Fibroblast of lung (primary cell): ENCODE results near the gene C9orf50. TPM values are rescaled to one million over a fixed set of nuclear protein-coding genes. Genes with fewer than 3 reads are reported as not detected.
"Not testable (repeated sequence)": the region's sequence is repeated elsewhere in the genome, so short reads cannot be mapped to it uniquely, and the experiment has no call there.

Experiments used
- DNase-seq, 2 donors: peaks; one replicate each; pipeline versions ENCODE4 v3.0.0 to v3.0.0-alpha.2; 2010; ENCODE audit warnings: low read depth in 2 of 2
- H2AFZ ChIP-seq: 2 replicates; pipeline ENCODE4 v1.5.1; 2012; ENCODE audit warnings: low read length, control low read depth, inconsistent platforms
- H3K27ac ChIP-seq: 2 replicates; pipeline ENCODE4 v1.5.1; 2011; ENCODE audit warnings: low read length, control low read depth; ENCODE audit not compliant: insufficient read depth
- H3K27me3 ChIP-seq: 2 replicates; pipeline ENCODE4 v1.5.1; 2011; ENCODE audit warnings: mild to moderate bottlenecking, low read length; ENCODE audit not compliant: control insufficient read depth, insufficient read depth
- H3K36me3 ChIP-seq: 2 replicates; pipeline ENCODE4 v1.5.1; 2011; ENCODE audit warnings: low read length; ENCODE audit not compliant: control insufficient read depth, insufficient read depth
- H3K4me1 ChIP-seq: 2 replicates; pipeline ENCODE4 v1.5.1; 2011; ENCODE audit warnings: low read length; ENCODE audit not compliant: control insufficient read depth, insufficient read depth; ENCODE audit errors: extremely low read depth
- H3K4me2 ChIP-seq: 2 replicates; pipeline ENCODE4 v1.5.1; 2011; ENCODE audit warnings: low read length, control low read depth; ENCODE audit not compliant: insufficient read depth; ENCODE audit errors: extremely low read depth
- H3K4me3 ChIP-seq, 4 experiments: fragments of 200-600 bp in 1 of 4; sonication (generic) in 1 of 4; replicated peaks in 1 of 4; 2 replicates each; pipeline ENCODE4 v1.5.1; 2011 to 2016; ENCODE audit warnings: low read length in 4 of 4, low read depth in 3 of 4, mild to moderate bottlenecking in 3 of 4, control low read depth in 2 of 4, inconsistent platforms in 1 of 4, mixed read lengths in 1 of 4; ENCODE audit not compliant: insufficient read depth in 1 of 4; ENCODE audit errors: control extremely low read depth in 1 of 4
- H3K79me2 ChIP-seq: 2 replicates; pipeline ENCODE4 v1.5.1; 2012; ENCODE audit warnings: mild to moderate bottlenecking, low read length, inconsistent platforms; ENCODE audit not compliant: control insufficient read depth, insufficient read depth
- H3K9ac ChIP-seq: 2 replicates; pipeline ENCODE4 v1.5.1; 2011; ENCODE audit warnings: mild to moderate bottlenecking, low read length, control low read depth; ENCODE audit not compliant: insufficient read depth
- H3K9me3 ChIP-seq: 2 replicates; pipeline ENCODE4 v1.5.1; 2012; ENCODE audit warnings: low read depth, low read length; ENCODE audit not compliant: control insufficient read depth, insufficient read depth
- H4K20me1 ChIP-seq: 2 replicates; pipeline ENCODE4 v1.5.1; 2011; ENCODE audit warnings: low read length; ENCODE audit not compliant: control insufficient read depth, insufficient read depth; ENCODE audit errors: extremely low read depth
- EZH2 ChIP-seq: IDR thresholded peaks from 2 replicates; pipeline ENCODE4 v1.5.1; 2012; ENCODE audit warnings: low read length, control low read depth, mild to moderate bottlenecking; ENCODE audit errors: missing control alignments
- polyA plus RNA-seq, 2 donors: library from polyadenylated mRNA; depleted of rRNA in 1 of 2; stranded (reverse) in 1 of 2; unstranded in 1 of 2; fragments of >200 nt; gene quantifications; 2 replicates each; pipeline ENCODE4 v1.2.1, GENCODE V29; 2011 to 2012; ENCODE audit warnings: missing spikeins in 1 of 2
- total RNA-seq: library from RNA; depleted of rRNA; stranded (reverse); fragments of >200 nt; gene quantifications from 2 replicates; pipeline ENCODE4 v1.2.1, GENCODE V29; 2014
- TF ChIP-seq, protein P1 (sequence below), 2 donors: IDR thresholded peaks in 1 of 2; conservative IDR thresholded peaks in 1 of 2; 1 replicate in 1 of 2; 2 replicates in 1 of 2; pipeline ENCODE4 v1.5.1; 2011 to 2012; ENCODE audit warnings: low read length in 2 of 2, control low read depth in 1 of 2, inconsistent platforms in 1 of 2, low read depth in 1 of 2, mild to moderate bottlenecking in 1 of 2

C9orf50 gene
- total and polyA plus RNA-seq, 2 donors (not counting 1 experiment from before 2014, with no cell fraction given): 0.16 to 0.17 TPM

GRCh38 chr9:129665814-129666520 is 45.1 kb upstream of the C9orf50 start:
- Histone ChIP-seq H4K20me1 (no peaks in the 10 kb centered on the region), H3K36me3 (no peaks in the 10 kb centered on the region), H3K79me2 (no peaks in the 10 kb centered on the region), H3K27me3 (no peaks in the 10 kb centered on the region), H3K9me3 (no peaks in the 10 kb centered on the region), H3K9ac (peak overlapping the region; percentile 46), H3K27ac (no peak overlapping the region), H3K4me1 (no peaks in the 10 kb centered on the region), H3K4me3 (peak overlapping the region in 2 of 4 experiments; percentile 43 to 64), H3K4me2 (no peak overlapping the region), H2AFZ (peak overlapping the region; percentile 17)
- TF ChIP-seq EZH2: no peak
- TF ChIP-seq, protein P1, sequence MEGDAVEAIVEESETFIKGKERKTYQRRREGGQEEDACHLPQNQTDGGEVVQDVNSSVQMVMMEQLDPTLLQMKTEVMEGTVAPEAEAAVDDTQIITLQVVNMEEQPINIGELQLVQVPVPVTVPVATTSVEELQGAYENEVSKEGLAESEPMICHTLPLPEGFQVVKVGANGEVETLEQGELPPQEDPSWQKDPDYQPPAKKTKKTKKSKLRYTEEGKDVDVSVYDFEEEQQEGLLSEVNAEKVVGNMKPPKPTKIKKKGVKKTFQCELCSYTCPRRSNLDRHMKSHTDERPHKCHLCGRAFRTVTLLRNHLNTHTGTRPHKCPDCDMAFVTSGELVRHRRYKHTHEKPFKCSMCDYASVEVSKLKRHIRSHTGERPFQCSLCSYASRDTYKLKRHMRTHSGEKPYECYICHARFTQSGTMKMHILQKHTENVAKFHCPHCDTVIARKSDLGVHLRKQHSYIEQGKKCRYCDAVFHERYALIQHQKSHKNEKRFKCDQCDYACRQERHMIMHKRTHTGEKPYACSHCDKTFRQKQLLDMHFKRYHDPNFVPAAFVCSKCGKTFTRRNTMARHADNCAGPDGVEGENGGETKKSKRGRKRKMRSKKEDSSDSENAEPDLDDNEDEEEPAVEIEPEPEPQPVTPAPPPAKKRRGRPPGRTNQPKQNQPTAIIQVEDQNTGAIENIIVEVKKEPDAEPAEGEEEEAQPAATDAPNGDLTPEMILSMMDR (conservative IDR thresholded peaks at IDR 0.05 in 1 of 2, IDR thresholded peaks at IDR 0.05 in 1 of 2; ENCODE audit: low read depth in 1 of 2, low read length in 2 of 2): no peak
- no peak for DNase-seq

DNA sequence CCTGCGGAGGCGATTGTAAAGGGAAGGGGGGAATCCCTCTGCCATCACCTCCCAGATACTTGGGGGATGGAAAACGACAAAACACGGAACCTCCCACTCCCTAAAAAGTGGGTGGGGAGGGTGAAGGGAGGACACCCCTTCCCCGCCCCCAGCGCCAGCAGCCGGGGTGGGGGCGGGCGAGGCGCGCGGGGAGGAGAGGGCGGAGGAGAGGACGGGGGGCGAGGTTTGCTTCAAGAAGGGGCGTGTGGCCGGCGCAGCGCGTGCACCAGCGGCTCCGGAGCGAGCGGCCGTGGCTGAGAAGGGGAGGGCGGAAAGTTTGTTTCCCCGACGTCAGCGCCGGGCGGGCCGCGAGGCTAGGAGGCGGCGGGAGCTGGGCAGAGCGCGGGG is 44.5 kb upstream of the C9orf50 start, which contains the start of gene PRRX2:
Gene PRRX2, plus strand, starts transcription at position 259 of the 387 bp plus-strand sequence. CDS start 221 bp downstream, outside the sequence.
- no peaks in the 10 kb centered on the region for H3K79me2 ChIP-seq
- peak within 1 kb of the TSS; percentile 46 for H3K9ac ChIP-seq
- peak within 1 kb of the TSS; percentile 44 for H3K4me2 ChIP-seq
- peak within 1 kb of the TSS; percentile 36 for H2AFZ ChIP-seq
- peak in 1 of 2 donors; percentile 63 for DNase-seq
- H3K9me3 ChIP-seq: no peaks in the 10 kb centered on the region
- H3K27ac ChIP-seq: no peak within 1 kb of the TSS
- H3K27me3 ChIP-seq: no peaks in the 10 kb centered on the region
- peak; percentile 65 for TF ChIP-seq EZH2
- TF ChIP-seq, protein P1 (conservative IDR thresholded peaks at IDR 0.05 in 1 of 2, IDR thresholded peaks at IDR 0.05 in 1 of 2; ENCODE audit: low read depth in 1 of 2, low read length in 2 of 2): no peak
- no peaks in the 10 kb centered on the region for H3K4me1 ChIP-seq
- no peaks in the 10 kb centered on the region for H4K20me1 ChIP-seq
- H3K36me3 ChIP-seq: no peaks in the 10 kb centered on the region
- H3K4me3 ChIP-seq: peak within 1 kb of the TSS in 3 of 4 experiments; percentile 43 to 64 (median 46)

DNA sequence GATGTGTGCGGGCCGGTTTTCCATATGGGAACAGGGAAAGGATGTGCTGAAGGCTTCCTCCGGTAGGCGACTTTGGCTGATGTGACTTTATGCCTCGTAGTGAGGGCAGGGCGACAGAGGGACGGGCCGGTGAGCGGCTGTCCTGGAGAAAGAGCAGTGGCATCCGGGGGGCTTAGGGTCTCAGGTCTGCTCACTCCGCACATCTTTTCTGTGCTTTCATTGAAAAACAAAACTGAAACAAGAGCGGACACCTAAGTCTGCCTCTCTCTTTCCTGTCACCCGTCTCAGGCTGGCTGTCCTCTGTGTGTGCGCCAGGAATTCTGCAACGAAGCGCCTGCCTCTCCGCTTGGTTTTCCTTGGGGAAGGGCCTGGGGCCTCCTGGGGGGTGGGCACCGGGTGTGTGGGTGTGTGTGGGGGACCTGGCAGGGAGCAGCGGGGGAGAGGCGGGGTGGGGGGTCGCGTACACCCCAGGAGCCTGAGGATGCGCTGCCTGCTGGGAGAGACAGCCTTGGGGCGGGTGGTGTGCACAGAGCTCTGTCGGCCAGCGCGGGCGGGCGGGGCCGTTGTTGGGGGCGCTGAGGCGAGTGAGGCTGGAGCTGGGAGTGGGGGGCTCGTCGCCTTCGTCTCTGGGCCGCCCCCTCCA is 44.0 kb upstream of the C9orf50 start:
- Histone ChIP-seq H3K9me3 (no peaks in the 10 kb centered on the region), H3K9ac (no peak overlapping the region), H3K27ac (no peak overlapping the region), H4K20me1 (no peaks in the 10 kb centered on the region), H3K4me2 (peak overlapping the region; percentile 44), H2AFZ (peak overlapping the region; percentile 36), H3K4me1 (no peaks in the 10 kb centered on the region), H3K79me2 (no peaks in the 10 kb centered on the region), H3K27me3 (no peaks in the 10 kb centered on the region), H3K36me3 (no peaks in the 10 kb centered on the region), H3K4me3 (peak overlapping the region in 3 of 4 experiments; percentile 33 to 64 (median 46))
- no peak for DNase-seq
- no peak for TF ChIP-seq EZH2
- TF ChIP-seq, protein P1 (conservative IDR thresholded peaks at IDR 0.05 in 1 of 2, IDR thresholded peaks at IDR 0.05 in 1 of 2; ENCODE audit: low read depth in 1 of 2, low read length in 2 of 2): no peak

GRCh38 chr9:129662239-129662638 is 41.3 kb upstream of the C9orf50 start:
- not testable (repeated sequence) for H3K4me2 ChIP-seq, H3K9ac ChIP-seq, DNase-seq, H3K36me3 ChIP-seq, H3K4me1 ChIP-seq, H3K79me2 ChIP-seq, H3K4me3 ChIP-seq, H4K20me1 ChIP-seq, H3K27me3 ChIP-seq, H2AFZ ChIP-seq, H3K27ac ChIP-seq, H3K9me3 ChIP-seq
